Stimulated activated CD4-positive, alpha-beta T cell treated with anti-CD3 and anti-CD28 coated beads, TNF-alpha, amount 100 ng/mL, for 4 hours (primary cell): ENCODE data around the gene TEFM.
"Not testable (repeated sequence)": the region's sequence is repeated elsewhere in the genome, so short reads cannot be mapped to it uniquely, and the experiment has no call there.

Source experiments
- DNase-seq, 3 experiments: peaks; one replicate each; pipeline ENCODE4 v3.0.0-alpha.2; 2020; ENCODE audit warnings: low read depth in 3 of 3

TEFM gene

GRCh38 chr17:30906101-30906911, at the start of gene TEFM:
Gene TEFM, minus strand, starts transcription at chr17:30906238. Its CDS starts 40 bp downstream, at chr17:30906198.
- peak; percentile 75 to 79 (median 76) for DNase-seq

- DNase-seq = no peak
Measured at GRCh38 chr17:30954046-30954830, 48.2 kb upstream of the TEFM start.

GRCh38 chr17:30952638-30953393, 46.8 kb upstream of the TEFM start:
- no peak for DNase-seq

GRCh38 chr17:30950669-30951399, 44.8 kb upstream of the TEFM start:
- no peak for DNase-seq

GRCh38 chr17:30950189-30950588, 44.2 kb upstream of the TEFM start:
- no peak for DNase-seq

- no peak for DNase-seq
Measured at GRCh38 chr17:30947796-30948195, 41.8 kb upstream of the TEFM start.

- DNase-seq = no peak
Measured at GRCh38 chr17:30942308-30943079, 36.5 kb upstream of the TEFM start.

GRCh38 chr17:30939051-30939689, 33.1 kb upstream of the TEFM start:
- no peak for DNase-seq

GRCh38 chr17:30933966-30934365, 27.9 kb upstream of the TEFM start:
- DNase-seq = no peak

- DNase-seq = not testable (repeated sequence)
Measured at GRCh38 chr17:30931582-30931981, 25.5 kb upstream of the TEFM start.

- DNase-seq = no peak
Measured at GRCh38 chr17:30930495-30930894, 24.5 kb upstream of the TEFM start.

GRCh38 chr17:30929861-30930260, 23.8 kb upstream of the TEFM start:
- not testable (repeated sequence) for DNase-seq

- DNase-seq = no peak
Measured at GRCh38 chr17:30929081-30929633, 23.1 kb upstream of the TEFM start.

- no peak for DNase-seq
Measured at GRCh38 chr17:30928584-30928983, 22.5 kb upstream of the TEFM start.

- DNase-seq = no peak
Measured at GRCh38 chr17:30927756-30928155, 21.7 kb upstream of the TEFM start.

GRCh38 chr17:30926516-30926915, 20.5 kb upstream of the TEFM start:
- no peak for DNase-seq

- DNase-seq = no peak
Measured at GRCh38 chr17:30924341-30924740, 18.3 kb upstream of the TEFM start.

- no peak for DNase-seq
Measured at GRCh38 chr17:30922235-30923030, 16.4 kb upstream of the TEFM start.

- no peak for DNase-seq
Measured at GRCh38 chr17:30921544-30922196, 15.6 kb upstream of the TEFM start, which contains the start of gene ADAP2. Gene ADAP2, plus strand, starts transcription at chr17:30921945. Its CDS starts 70 bp downstream, at chr17:30922015.
